ENCODE data around the gene SYT10.
"Not testable (repeated sequence)": the region's sequence is repeated elsewhere in the genome, so short reads cannot be mapped to it uniquely, and the experiment has no call there.

The SYT10 gene

DNA sequence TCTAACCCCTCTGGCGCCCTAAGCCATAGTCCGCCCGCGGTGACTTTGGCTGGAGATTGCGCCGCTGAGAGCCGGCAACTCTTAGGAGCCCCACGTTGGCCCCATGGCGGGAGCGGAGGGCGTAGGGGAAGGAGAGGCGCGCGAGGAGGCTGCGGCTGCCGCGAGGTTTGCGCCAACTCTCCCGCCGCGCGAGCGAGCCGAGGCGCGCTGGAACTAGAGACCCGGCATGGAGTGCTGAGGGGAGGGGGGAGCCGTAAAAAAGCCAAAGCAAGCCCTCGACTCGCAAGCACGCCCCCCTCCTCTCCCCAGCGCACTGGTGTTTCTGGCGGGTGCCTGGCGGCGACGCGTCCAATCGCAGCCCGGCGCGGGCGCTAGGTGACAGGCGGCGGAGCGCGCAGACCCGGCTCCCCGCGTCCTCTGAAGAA, at the start of gene SYT10:
Gene SYT10, minus strand, starts transcription at position 233 of the 425 bp plus-strand sequence. CDS start 297 bp downstream, outside the sequence.
- DNase-seq = no peak

DNA sequence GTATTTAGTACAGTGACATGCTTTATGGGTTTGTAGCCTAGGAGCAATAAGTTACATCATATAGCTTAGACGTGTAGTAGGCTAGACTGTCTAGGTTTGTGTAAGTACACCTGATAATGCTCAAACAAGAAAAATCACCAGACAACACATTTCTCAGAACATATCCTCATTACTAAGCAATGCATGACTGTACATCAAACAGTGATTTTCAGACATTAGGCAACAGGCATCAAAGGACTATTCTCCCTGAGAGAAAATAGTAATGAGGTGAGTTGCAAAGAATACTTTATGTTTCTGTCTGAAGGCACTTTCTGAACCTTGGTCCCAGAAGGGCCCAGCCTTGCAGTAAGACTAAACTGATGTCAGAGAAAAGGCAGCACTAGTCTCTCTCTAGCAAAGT, 48.4 kb upstream of the SYT10 start:
- DNase-seq = no peak

- DNase-seq = no peak
Measured at GRCh38 chr12:33486058-33486457, 46.4 kb upstream of the SYT10 start.

DNA sequence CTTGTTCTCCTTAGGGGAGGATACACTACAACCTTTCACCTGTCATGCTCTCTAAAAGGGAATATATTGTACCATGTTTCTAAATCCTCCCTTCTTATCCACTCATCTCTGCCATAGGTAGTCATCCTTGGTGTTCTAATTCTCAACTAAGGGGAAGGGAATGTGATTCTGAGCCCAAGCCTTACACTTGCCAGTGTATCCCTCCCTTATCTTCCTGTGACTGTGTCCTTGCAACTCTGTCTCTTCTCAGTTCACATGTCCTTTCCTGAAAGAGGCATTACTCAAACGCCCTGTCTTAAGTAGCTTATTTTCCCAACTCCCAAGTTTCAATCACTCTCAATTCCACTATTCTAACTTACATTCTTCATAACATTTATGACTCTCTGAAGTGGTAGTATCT, 44.5 kb upstream of the SYT10 start:
- DNase-seq = no peak

DNA sequence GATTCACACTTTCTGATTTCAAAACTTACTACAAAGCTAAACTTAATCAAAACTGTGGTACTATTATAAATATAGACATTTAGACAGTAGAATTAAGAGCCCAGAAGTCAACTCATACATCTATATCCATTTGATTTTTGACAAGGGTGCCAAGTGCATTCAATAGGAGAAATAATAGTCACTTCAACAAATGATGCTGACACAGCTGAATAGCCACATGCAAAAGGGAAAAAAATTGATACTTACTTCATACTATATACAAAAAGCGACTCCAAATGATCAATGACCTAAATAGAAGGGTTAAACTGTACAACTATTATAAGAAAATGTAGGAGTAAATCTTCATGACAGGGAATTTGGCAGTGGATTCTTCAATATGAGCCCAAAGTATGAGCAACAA, 40.7 kb upstream of the SYT10 start:
- DNase-seq = no peak

DNA sequence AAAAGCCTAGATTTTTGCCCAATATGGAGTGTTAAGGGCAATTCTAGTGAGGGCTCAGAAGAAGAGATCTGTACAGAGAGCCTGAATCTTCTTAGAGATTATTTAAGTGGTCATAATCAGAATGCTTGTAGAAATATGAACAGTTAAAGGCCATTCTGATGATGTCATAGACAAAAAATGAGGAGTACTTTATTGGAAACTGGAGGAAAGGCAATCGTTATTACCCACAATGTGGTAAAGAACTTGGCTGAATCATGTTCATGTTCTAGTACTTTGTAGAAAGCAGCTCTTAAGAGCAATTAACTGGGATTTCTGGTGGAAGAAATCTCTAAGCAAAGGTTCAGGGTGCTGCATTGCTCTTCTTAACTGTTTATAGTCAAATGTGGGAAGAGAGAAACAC, 36.4 kb upstream of the SYT10 start:
- DNase-seq = no peak

GRCh38 chr12:33472299-33472698, 32.7 kb upstream of the SYT10 start:
- no peak for DNase-seq

DNA sequence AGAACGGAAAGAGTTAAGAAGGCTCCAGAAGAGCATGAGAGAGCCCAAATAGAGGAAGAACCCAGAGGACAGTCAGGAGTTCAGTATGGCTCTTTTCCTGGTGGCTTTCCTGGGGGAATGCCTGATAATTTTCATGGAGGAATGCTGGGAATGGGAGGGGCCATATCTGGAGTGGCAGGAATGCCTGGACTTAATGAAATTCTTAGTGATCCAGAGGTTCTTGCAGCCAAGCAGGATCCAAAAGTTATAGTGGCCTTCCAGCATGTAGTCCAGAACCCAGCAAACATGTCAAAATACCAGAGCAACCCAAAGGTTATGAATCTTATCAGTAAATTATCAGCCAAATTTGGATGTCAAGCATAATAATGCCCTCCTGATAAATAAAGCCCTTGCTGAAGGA, 15.5 kb upstream of the SYT10 start:
- no peak for DNase-seq

- no peak for DNase-seq
Measured at GRCh38 chr12:33450480-33450879, 10.9 kb upstream of the SYT10 start.

GRCh38 chr12:33440477-33440876, 858 bp upstream of the SYT10 start:
- no peak for DNase-seq

GRCh38 chr12:33438851-33439586, 600 bp downstream of the SYT10 start:
- no peak for DNase-seq

GRCh38 chr12:33438025-33438772, 1.4 kb downstream of the SYT10 start:
- DNase-seq = no peak

GRCh38 chr12:33437598-33437997, 2.0 kb downstream of the SYT10 start:
- DNase-seq = no peak

DNA sequence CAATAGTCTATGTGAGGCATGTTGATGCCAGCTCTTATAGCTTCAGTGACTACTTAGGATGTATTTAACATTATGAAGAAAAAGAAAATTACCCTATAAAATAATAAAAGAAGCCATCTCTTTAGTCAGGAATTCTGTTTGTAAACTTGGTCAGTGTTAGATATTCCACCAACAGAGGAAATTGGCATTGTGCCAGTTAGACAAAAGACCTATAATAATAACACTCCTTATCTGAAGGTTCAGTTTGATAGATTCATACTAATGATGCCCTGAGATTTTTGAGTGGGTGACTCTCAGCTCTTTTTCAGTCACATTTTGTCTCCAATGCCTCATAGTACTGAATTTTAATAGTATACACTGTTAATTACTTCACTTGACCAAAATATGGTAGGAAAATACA, 6.6 kb downstream of the SYT10 start:
- DNase-seq = no peak

DNA sequence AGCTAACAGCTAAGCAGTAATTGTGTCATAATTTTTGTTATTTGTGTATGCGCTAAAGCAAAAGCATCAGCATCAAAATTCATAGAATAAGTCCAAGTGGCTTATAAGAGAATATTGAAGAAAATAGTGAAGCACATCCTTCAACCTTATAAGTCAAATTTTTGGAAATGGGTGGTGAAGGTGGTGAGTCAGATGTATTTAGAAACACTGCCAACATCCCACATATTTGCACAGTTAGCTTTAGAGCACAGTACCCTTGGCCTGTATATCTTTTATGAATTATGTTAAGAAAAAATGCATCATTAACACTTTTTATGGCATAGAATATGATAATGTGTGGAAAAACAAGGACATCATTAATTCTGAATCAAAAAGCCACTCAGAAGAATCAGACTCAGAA, 8.0 kb downstream of the SYT10 start:
- no peak for DNase-seq

DNA sequence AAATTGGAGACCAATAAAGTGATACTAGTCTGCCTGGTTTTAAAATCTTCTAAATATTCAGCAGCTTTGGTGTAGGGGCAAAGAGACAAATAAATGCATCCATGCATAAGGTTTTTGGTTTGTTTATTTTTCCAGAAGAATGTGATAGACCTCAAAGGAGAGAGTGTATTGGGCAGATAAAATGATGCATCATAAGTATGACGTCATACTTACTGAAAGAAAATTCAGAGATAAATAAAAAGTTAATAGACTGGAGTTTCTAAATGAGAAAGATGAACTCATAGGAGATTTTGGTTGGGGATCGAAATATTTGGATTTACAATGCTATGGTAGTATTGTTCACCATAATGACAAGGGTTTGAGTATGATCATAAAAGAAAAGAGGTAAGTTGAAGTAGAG, 10.2 kb downstream of the SYT10 start:
- DNase-seq = no peak

- no peak for DNase-seq
Measured at GRCh38 chr12:33427071-33427470, 12.5 kb downstream of the SYT10 start.

DNA sequence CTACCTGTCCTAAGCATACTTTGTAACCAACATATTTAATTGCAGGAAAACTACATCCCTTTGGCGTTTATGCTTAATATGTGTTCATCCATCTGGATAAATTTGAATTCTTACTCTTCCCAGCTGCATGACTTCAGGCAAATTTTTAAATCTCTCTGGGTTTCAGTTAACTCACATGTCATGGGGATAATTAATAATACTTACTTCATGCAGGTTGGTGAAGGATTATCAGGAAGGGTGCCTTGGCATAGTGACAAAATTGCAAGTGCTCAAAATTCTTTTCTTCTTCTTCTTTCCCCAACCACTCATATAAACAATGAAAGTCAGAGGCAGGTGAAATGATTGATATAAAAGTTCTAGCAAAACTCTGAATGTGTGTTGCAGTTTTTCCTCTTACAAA, 15.9 kb downstream of the SYT10 start:
- DNase-seq = no peak

DNA sequence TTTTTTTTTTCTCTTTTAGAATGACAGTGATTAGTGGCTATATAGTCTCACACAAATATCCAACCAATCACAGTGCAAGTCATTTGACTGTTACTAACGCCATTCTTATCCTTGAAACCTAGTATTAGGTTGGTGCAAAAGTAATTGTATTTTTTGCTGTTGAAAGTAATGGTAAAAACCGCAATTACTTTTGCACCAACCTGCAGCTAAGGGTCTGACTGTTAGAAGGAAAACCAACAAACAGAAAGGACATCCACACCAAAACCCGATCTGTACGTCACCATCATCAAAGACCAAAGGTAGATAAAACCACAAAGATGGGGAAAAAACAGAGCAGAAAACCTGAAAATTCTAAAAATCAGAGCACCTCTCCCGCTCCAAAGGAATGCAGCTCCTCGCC, 27.2 kb downstream of the SYT10 start:
- DNase-seq = not testable (repeated sequence)

GRCh38 chr12:33383503-33383902, 56.1 kb downstream of the SYT10 start:
- DNase-seq = no peak

GRCh38 chr12:33376153-33376552, 63.5 kb downstream of the SYT10 start:
- DNase-seq = no peak

GRCh38 chr12:33370318-33370717, 69.3 kb downstream of the SYT10 start:
- DNase-seq = no peak

DNA sequence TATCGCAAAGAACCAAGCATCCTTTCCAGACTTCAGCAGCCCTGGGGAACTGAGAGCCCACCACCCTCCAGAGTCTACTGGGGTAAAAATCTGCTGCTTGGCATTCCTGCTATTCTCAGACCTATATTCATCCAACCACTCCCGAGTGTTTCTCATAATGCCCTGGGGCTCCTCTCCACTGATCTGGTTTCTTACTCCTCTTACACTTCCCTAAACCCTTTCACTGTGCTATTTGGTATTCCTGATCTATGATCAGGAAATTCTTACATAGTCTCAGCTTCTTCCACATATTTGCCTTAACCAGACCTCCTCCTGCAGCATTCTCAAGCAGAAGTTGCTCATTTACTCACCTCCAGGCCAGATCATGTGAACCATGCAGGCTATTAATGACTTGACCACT, 82.4 kb downstream of the SYT10 start:
- no peak for DNase-seq

- DNase-seq = no peak
Measured at GRCh38 chr12:33349791-33350190, 89.8 kb downstream of the SYT10 start.

DNA sequence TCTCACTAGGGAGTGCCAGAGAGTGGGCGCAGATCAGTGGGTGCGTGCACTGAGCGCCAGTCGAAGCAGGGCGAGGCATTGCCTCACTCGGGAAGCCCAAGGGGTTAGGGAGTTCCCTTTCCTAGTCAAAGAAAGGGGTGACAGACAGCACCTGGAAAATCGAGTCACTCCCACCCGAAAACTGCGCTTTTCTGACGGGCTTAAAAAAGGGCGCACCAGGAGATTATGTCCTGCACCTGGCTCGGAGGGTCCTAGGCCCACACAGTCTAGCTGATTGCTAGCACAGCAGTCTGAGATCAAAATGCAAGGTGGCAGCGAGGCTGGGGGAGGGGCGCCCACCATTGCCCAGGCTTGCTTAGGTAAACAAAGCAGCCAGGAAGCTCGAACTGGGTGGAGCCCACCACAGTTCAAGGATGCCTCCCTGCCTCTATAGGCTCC, 107.6 kb downstream of the SYT10 start:
- DNase-seq = not testable (repeated sequence)

Measured in SHP77 treated with DMSO at 0.1 percent for 48 hours (cell line).